Fibroblast of mammary gland (primary cell): Measurements from ENCODE around the gene PALMD.

ENCODE experiments used
- DNase-seq: peaks from one replicate; pipeline ENCODE4 v3.0.0-alpha.2; 2010; ENCODE audit warnings: low read depth
- H3K4me3 ChIP-seq: 2 replicates; pipeline ENCODE4 v1.5.1; 2011; ENCODE audit warnings: low read depth, mild to moderate bottlenecking, low read length, moderate library complexity; ENCODE audit not compliant: control insufficient read depth
- CTCF ChIP-seq: conservative IDR thresholded peaks from 2 replicates; pipeline ENCODE4 v1.5.1; 2011; ENCODE audit warnings: low read depth, low read length, inconsistent platforms; ENCODE audit not compliant: control insufficient read depth, insufficient read depth

The PALMD gene

DNA sequence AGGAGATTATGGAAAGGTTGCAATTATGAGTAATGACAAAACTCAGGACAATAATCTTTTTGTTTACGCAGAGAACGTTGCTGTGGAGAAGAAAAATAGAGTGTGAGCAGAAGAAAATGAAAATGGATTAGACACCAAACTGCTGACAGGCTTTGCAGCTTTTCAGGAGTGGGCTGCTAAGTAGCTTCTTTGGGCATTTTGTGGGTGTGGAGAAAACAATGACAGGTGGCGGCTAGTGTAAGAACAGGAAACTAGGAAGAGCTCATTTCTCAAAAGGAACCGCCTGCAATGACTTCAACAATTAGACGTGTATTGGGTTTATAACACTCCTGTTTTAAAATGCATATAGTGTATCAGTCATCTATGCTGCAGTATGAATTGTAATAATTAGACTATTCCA lies 18.3 kb upstream of the PALMD start:
- H3K4me3 ChIP-seq: no peak overlapping the region
- TF ChIP-seq CTCF: no peak
- no peak for DNase-seq

DNA sequence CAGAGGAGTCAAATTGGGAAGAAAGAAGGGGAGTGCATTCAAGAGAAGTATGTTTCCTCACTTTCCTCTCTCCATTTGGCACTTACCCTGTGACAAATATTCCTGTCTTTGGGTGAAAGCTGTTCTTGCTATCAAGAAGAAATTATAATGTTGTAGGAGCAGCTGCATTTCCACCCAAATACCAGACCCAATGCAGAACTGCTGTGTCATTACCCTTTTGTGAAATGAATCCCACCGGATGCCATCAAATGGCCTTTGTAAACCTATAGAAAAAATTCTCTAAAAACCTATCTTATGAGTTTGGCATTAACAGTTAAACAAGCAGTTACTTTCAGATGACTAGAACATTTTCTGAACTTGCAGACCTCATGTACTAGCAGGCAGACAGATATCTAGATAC lies 16.7 kb upstream of the PALMD start:
- H3K4me3 ChIP-seq: no peak overlapping the region
- no peak for TF ChIP-seq CTCF
- no peak for DNase-seq

GRCh38 chr1:99634971-99635624 lies 10.8 kb upstream of the PALMD start:
- no peak overlapping the region for H3K4me3 ChIP-seq
- no peak for TF ChIP-seq CTCF
- DNase-seq: no peak

GRCh38 chr1:99635664-99636063 lies 10.2 kb upstream of the PALMD start:
- no peak for TF ChIP-seq CTCF
- no peak overlapping the region for H3K4me3 ChIP-seq
- no peak for DNase-seq

DNA sequence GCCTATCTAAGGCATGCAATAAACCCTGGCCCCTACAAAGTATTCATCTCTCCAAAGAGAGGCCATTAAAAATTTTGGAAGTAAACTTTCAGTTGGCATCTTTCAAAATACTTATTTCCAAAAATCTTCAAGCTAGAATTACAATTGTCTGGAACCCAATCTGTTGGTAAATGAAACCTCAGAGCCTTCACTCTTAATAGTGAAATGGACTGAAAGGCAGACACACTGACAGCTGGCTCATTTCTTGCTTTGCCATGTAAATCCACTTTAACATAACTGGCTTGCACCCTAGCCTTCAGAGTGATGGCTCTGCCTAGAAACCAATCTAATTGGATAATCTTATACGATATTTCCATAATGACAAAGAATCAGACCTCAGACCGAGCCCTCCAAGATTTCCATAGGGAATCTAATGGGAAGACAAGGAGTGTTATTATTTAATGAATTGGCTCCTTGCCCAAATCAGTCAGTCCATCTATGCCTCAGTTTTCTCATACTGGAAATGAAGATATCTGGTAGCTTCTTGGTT lies 9.2 kb upstream of the PALMD start:
- H3K4me3 ChIP-seq: no peak overlapping the region
- DNase-seq: no peak
- TF ChIP-seq CTCF: no peak

GRCh38 chr1:99638853-99639252 lies 7.1 kb upstream of the PALMD start:
- no peak overlapping the region for H3K4me3 ChIP-seq
- TF ChIP-seq CTCF: no peak
- no peak for DNase-seq
